Measurements from ENCODE around the gene AQP4. TPM values are rescaled to one million over a fixed set of nuclear protein-coding genes. Genes with fewer than 3 reads are reported as not detected.

Gene AQP4
- total RNA-seq, 1 donor from 2014 or later, result 0.12 TPM

DNA sequence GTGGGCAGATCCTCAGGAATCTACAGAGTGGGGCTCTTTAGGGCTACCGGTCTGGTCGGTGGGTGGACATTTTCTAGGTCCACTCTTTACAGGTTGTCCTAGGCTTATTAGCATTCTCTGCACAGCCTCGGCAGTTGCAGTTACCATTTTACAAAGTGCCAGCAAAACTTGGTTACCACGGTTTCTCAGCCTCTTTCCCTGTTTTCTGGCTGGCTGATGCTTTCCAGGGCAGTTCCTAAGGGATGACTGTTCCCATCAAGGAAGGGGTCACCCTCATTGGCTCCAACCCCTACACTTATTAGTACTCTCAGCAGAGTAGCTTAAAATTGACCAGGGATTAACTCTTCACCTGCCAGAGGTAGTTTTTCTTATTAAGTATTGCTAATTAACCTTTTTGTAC, 2.0 kb upstream of the AQP4 start:
- DNase-seq (ENCODE audit: low read depth), result no peak
- no peak overlapping the region for H3K4me3 ChIP-seq (ENCODE audit: low read depth, low read length)
- TF ChIP-seq, protein P1, sequence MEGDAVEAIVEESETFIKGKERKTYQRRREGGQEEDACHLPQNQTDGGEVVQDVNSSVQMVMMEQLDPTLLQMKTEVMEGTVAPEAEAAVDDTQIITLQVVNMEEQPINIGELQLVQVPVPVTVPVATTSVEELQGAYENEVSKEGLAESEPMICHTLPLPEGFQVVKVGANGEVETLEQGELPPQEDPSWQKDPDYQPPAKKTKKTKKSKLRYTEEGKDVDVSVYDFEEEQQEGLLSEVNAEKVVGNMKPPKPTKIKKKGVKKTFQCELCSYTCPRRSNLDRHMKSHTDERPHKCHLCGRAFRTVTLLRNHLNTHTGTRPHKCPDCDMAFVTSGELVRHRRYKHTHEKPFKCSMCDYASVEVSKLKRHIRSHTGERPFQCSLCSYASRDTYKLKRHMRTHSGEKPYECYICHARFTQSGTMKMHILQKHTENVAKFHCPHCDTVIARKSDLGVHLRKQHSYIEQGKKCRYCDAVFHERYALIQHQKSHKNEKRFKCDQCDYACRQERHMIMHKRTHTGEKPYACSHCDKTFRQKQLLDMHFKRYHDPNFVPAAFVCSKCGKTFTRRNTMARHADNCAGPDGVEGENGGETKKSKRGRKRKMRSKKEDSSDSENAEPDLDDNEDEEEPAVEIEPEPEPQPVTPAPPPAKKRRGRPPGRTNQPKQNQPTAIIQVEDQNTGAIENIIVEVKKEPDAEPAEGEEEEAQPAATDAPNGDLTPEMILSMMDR (conservative IDR thresholded peaks at IDR 0.05; ENCODE audit: low read depth, low read length), result no peak

DNA sequence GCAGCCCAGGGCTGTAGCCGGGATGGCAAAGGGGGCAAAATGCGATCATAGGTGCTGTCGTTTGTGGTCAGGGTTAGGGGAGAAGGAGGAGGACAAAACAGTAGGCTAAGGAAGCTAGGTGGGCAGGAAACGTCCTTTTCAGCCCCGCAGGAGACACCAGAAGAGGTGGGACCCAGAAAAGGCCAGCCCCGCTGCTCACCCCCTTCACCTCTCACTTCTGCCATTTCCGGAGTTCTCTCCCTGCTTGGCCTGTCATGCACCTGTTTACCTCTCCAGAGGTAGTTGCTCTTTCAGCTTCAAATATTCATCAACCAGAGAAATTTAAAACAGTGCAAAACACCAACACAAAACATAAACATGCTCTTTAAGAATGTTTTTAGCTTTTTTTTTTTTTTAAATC, 849 bp downstream of the AQP4 start:
- TF ChIP-seq, protein P1 (conservative IDR thresholded peaks at IDR 0.05; ENCODE audit: low read depth, low read length), result no peak
- no peak for DNase-seq (ENCODE audit: low read depth)
- H3K4me3 ChIP-seq (ENCODE audit: low read depth, low read length), result no peak overlapping the region

DNA sequence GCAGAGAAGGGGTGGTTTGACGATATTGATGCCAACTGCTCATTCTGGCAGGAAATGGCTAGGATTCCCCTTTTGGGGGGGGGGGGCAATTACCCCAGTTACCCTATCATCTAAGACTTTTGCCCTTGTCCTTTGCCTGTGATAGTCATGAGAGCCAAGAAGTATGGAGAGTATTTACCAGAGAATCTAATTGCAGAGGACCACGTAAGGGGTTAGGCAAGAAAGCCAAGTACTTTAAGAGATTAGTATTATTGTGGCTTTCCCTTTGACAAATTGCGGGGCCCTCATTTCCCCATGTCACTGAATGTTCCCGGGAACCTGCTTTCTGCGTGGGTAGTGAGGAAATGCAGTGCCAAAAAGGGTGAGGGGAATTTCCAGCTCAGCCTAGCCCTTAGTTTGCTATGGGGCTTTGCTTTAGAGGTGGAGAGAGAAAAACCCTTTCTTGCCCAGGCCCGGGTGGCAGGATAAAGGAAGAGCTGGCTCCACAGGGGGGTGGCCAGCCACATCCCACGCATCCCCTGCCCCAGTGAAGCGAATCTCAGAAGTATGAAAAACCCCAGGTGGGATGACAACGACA, 1.5 kb downstream of the AQP4 start:
- TF ChIP-seq, protein P1 (conservative IDR thresholded peaks at IDR 0.05; ENCODE audit: low read depth, low read length), result no peak
- no peak for DNase-seq (ENCODE audit: low read depth)
- no peak overlapping the region for H3K4me3 ChIP-seq (ENCODE audit: low read depth, low read length)

DNA sequence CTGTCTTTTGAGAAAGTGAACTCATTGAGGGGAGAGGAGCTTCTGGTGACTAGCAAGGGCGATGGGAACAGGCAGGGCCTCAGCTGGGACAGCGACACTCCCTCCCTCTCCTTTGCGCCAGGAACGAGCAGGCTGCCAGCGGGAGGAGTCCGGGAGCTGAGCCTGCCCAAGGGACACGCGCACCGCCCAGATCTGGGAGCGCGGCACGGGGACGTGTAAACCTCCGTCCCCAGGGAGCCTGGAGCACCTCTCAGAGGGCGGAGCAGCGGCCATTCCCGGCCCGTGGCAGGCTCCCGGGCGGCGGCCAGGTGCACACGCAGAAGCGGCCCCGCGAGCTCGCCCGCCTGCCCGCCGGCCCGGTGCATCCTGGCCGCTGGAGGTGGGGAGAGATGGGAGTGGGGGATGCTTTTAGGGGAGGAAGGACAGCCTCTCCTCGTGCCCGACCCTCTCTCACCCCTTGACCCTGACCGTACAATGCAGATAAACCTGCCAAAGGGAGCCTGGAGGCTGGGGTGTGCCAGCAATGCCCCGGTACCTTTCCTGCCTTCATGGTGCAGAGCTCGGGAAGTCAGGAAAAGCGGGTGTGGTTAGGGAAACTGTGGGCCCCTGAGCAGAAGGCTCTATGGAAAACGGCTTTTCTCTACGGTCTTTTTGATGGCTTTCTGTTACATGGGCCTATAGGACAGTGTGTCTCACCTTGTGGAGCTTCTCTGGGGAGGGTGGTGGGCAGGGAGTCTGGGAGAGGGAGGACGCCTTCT, 2.2 kb downstream of the AQP4 start:
- no peak for DNase-seq (ENCODE audit: low read depth)
- peak overlapping the region; percentile 50 for H3K4me3 ChIP-seq (ENCODE audit: low read depth, low read length)
- TF ChIP-seq, protein P1 (conservative IDR thresholded peaks at IDR 0.05; ENCODE audit: low read depth, low read length), result no peak

DNA sequence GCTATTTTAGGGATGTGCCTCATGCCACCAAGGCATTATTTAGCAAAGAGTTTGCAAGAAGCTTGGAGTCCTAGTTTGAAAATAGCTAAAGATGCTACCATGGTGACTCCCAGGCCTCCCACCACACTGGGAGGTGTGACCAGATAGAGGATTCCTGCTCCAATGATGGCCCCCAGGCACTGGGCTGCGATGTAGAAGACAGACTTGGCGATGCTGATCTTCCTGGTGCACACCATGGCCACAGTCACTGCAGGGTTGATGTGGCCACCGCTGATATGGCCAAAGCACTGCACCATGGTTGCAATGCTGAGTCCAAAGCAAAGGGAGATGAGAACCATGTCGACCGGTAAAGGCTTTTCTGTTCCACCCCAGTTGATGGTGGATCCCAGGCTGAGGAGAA, 3.4 kb downstream of the AQP4 start:
- TF ChIP-seq, protein P1 (conservative IDR thresholded peaks at IDR 0.05; ENCODE audit: low read depth, low read length), result no peak
- H3K4me3 ChIP-seq (ENCODE audit: low read depth, low read length), result no peak overlapping the region
- no peak for DNase-seq (ENCODE audit: low read depth)

DNA sequence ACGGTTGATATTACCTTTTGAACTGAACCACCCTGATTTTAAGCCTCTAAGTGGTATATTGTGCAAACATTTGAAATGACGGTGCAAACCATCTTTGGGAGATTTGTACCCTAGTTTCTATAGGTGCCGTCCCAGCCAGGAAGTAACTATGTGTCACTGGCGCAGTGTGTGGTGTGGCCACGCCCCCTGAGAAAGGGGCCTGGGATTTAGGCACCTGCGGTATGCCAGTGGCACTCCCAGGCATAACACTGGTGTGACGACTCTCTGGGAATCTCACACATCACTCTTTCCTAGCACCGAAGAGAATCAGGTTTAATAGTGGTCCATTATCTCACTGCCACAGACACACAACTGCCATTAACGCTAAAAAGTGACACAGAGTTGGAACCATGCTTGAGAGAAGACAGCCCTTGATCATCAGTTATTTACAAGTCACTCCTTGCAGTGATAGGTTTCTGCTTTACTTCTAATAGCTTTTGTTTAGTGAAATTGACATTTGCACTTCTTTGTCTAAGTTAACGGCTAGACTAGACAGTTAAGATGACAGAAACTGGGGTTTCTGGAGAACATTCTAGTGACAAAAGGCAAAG, 11.1 kb downstream of the AQP4 start:
- no peak overlapping the region for H3K4me3 ChIP-seq (ENCODE audit: low read depth, low read length)
- no peak for DNase-seq (ENCODE audit: low read depth)
- TF ChIP-seq, protein P1 (conservative IDR thresholded peaks at IDR 0.05; ENCODE audit: low read depth, low read length), result no peak
